ENCODE measurements around the gene NCAPG2.

NCAPG2 gene

DNA sequence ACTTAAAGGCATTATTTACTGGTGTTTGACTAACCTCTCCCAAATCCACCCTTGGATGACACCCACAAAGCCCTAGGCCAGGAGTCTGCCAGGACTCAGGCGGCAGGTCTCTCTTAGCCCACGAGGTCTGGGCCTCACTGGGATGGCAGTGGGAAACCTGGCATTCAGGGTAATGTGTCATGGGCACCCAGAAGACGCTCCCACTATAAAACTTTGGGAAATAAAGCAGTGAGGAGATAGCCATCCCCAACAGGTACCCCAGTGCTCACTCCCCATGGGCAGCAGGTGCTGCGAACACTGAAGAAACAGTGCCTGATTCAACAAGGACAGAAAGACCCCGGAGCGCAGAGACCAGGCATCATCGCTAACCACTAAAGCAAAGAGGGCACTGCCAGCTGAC is 102.6 kb downstream of the NCAPG2 start:
- H3K9me3 ChIP-seq (ENCODE audit: control insufficient read depth, low read length): no peaks in the 10 kb centered on the region
- no peak overlapping the region for H3K9ac ChIP-seq
- H3K4me2 ChIP-seq (ENCODE audit: low read length): no peak overlapping the region
- TF ChIP-seq, protein P1, sequence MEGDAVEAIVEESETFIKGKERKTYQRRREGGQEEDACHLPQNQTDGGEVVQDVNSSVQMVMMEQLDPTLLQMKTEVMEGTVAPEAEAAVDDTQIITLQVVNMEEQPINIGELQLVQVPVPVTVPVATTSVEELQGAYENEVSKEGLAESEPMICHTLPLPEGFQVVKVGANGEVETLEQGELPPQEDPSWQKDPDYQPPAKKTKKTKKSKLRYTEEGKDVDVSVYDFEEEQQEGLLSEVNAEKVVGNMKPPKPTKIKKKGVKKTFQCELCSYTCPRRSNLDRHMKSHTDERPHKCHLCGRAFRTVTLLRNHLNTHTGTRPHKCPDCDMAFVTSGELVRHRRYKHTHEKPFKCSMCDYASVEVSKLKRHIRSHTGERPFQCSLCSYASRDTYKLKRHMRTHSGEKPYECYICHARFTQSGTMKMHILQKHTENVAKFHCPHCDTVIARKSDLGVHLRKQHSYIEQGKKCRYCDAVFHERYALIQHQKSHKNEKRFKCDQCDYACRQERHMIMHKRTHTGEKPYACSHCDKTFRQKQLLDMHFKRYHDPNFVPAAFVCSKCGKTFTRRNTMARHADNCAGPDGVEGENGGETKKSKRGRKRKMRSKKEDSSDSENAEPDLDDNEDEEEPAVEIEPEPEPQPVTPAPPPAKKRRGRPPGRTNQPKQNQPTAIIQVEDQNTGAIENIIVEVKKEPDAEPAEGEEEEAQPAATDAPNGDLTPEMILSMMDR (IDR thresholded peaks at IDR 0.05): no peak
- no peaks in the 10 kb centered on the region for H3K79me2 ChIP-seq
- no peaks in the 10 kb centered on the region for H3K36me3 ChIP-seq (ENCODE audit: control insufficient read depth, insufficient read depth, low read length)
- no peaks in the 10 kb centered on the region for H3K4me1 ChIP-seq
- H3K27ac ChIP-seq: no peak overlapping the region
- no peak overlapping the region for H2AFZ ChIP-seq
- H3K4me3 ChIP-seq (ENCODE audit: low read depth, low read length): no peak overlapping the region
- H3K27me3 ChIP-seq (ENCODE audit: control insufficient read depth, insufficient read depth, low read length): no peaks in the 10 kb centered on the region

DNA sequence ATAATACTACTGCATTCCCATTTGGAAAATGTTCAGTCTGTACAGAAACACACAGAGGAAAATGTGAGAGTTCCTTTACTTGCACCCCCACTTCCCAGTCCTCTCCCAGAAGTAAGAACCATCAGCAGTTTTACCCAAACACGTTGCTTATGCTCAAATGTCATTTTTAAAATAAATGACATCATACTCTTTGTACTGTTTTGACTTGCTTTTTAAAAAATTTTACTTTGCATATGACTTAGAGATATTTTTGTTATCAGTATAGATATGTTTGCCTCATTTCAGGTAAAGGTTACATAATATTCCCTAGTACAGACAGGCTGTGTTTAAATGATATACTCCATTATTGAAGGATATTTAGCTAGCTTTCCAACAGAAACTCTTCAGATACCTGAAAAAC is 103.5 kb downstream of the NCAPG2 start:
- Histone ChIP-seq H3K36me3 (ENCODE audit: control insufficient read depth, insufficient read depth, low read length) (no peaks in the 10 kb centered on the region), H3K4me1 (no peaks in the 10 kb centered on the region), H2AFZ (no peak overlapping the region), H3K79me2 (no peaks in the 10 kb centered on the region), H3K27me3 (ENCODE audit: control insufficient read depth, insufficient read depth, low read length) (no peaks in the 10 kb centered on the region), H3K4me3 (ENCODE audit: low read depth, low read length) (no peak overlapping the region), H3K27ac (no peak overlapping the region), H3K4me2 (ENCODE audit: low read length) (no peak overlapping the region), H3K9ac (no peak overlapping the region), H3K9me3 (ENCODE audit: control insufficient read depth, low read length) (no peaks in the 10 kb centered on the region)
- TF ChIP-seq, protein P1 (IDR thresholded peaks at IDR 0.05): no peak

DNA sequence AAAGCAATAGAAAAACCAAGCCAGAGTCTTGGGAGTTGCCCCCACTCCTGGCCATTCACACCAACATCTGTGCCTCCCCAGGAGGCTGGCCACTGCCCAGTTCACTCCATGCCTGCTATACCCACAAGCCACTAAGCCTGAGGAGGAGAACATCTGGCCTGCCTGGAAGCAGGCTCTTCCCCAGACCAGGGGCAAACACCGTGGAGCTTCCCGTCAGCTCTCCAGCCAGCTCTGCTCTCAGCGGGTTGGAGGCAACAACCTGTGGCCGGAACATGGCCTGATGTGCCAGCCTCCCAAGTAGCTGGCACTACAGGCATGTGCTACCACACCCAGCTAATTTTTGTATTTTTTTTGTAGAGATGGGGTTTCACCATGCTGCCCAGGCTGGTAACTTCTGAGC is 107.9 kb downstream of the NCAPG2 start:
- Histone ChIP-seq H3K9me3 (ENCODE audit: control insufficient read depth, low read length) (no peaks in the 10 kb centered on the region), H3K9ac (no peak overlapping the region), H3K4me2 (ENCODE audit: low read length) (no peak overlapping the region), H3K79me2 (no peaks in the 10 kb centered on the region), H3K27me3 (ENCODE audit: control insufficient read depth, insufficient read depth, low read length) (no peaks in the 10 kb centered on the region), H3K4me3 (ENCODE audit: low read depth, low read length) (no peak overlapping the region), H3K36me3 (ENCODE audit: control insufficient read depth, insufficient read depth, low read length) (no peaks in the 10 kb centered on the region), H3K4me1 (no peaks in the 10 kb centered on the region), H3K27ac (no peak overlapping the region), H2AFZ (no peak overlapping the region)
- TF ChIP-seq, protein P1 (IDR thresholded peaks at IDR 0.05): no peak

DNA sequence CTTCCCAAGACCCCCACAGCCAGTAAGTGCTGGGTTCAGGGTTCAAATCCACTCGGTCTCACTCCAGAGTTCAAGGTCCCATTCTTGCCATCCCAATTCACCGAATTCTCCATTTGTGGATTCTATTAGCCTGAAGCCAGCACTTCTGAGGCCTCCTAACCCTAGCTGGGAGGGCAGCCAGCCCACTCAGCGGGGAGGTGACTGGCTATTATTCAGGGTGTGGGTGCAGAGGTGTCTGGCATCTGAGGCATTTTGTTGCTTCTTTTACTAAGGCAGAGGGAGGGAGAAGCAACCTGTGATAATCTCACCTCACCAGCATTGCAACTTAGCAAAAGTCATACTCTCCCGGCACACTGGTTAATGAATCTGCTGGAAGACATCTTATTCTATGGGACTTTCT is 108.3 kb downstream of the NCAPG2 start:
- Histone ChIP-seq H2AFZ (no peak overlapping the region), H3K9me3 (ENCODE audit: control insufficient read depth, low read length) (no peaks in the 10 kb centered on the region), H3K36me3 (ENCODE audit: control insufficient read depth, insufficient read depth, low read length) (no peaks in the 10 kb centered on the region), H3K4me2 (ENCODE audit: low read length) (no peak overlapping the region), H3K27me3 (ENCODE audit: control insufficient read depth, insufficient read depth, low read length) (no peaks in the 10 kb centered on the region), H3K4me1 (no peaks in the 10 kb centered on the region), H3K79me2 (no peaks in the 10 kb centered on the region), H3K4me3 (ENCODE audit: low read depth, low read length) (no peak overlapping the region), H3K9ac (no peak overlapping the region), H3K27ac (no peak overlapping the region)
- TF ChIP-seq, protein P1 (IDR thresholded peaks at IDR 0.05): no peak

DNA sequence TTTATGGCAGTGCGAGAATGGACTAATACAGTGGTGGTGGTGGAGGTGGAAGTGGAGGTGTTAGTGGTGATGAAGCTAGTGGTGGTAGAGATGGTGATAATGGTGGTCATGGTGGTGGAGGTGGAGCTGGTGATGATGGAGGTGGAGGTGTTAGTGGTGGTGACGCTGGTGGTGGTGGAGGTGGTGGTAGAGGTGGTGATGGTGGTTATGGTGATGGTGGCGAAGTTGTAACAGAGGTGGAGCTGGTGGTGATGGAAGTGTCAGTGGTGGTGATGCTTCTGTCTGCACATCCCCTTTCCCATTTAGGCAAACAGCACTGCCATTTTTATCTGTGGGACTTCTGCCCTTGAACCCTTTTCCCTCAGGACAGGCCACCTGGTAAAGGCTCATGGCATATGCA is 109.5 kb downstream of the NCAPG2 start:
- no peak overlapping the region for H3K9ac ChIP-seq
- H3K4me2 ChIP-seq (ENCODE audit: low read length): no peak overlapping the region
- no peaks in the 10 kb centered on the region for H3K4me1 ChIP-seq
- H3K27me3 ChIP-seq (ENCODE audit: control insufficient read depth, insufficient read depth, low read length): no peaks in the 10 kb centered on the region
- TF ChIP-seq, protein P1 (IDR thresholded peaks at IDR 0.05): no peak
- H3K4me3 ChIP-seq (ENCODE audit: low read depth, low read length): no peak overlapping the region
- no peaks in the 10 kb centered on the region for H3K36me3 ChIP-seq (ENCODE audit: control insufficient read depth, insufficient read depth, low read length)
- no peaks in the 10 kb centered on the region for H3K9me3 ChIP-seq (ENCODE audit: control insufficient read depth, low read length)
- H3K79me2 ChIP-seq: no peaks in the 10 kb centered on the region
- H3K27ac ChIP-seq: no peak overlapping the region
- no peak overlapping the region for H2AFZ ChIP-seq
